Activated CD4-positive, alpha-beta T cell treated with anti-CD3 and anti-CD28 coated beads, Interleukin-10, Interleukin-2, amounts not matched to agents 100 ng/mL and 50 ng/mL, durations not matched to agents 16 hours and 8 hours (primary cell): ENCODE data around the gene RGS7.
"Not testable (repeated sequence)": the region's sequence is repeated elsewhere in the genome, so short reads cannot be mapped to it uniquely, and the experiment has no call there.

Experiments used
- DNase-seq: peaks from one replicate; pipeline ENCODE4 v3.0.0-alpha.2; 2020

Gene RGS7

GRCh38 chr1:240967070-240967724 lies 389.8 kb downstream of the RGS7 start:
- DNase-seq: no peak

GRCh38 chr1:240965581-240966091 lies 391.4 kb downstream of the RGS7 start:
- DNase-seq: no peak

GRCh38 chr1:240962086-240962485 lies 394.9 kb downstream of the RGS7 start:
- DNase-seq: no peak

- DNase-seq: no peak
Observed at GRCh38 chr1:240956424-240956823, 400.6 kb downstream of the RGS7 start.

GRCh38 chr1:240956020-240956419 lies 401.0 kb downstream of the RGS7 start:
- DNase-seq: no peak

GRCh38 chr1:240947438-240948224 lies 409.4 kb downstream of the RGS7 start:
- no peak for DNase-seq

GRCh38 chr1:240946926-240947325 lies 410.1 kb downstream of the RGS7 start:
- peak; percentile 31 for DNase-seq

- no peak for DNase-seq
Observed at GRCh38 chr1:240942901-240943300, 414.1 kb downstream of the RGS7 start.

GRCh38 chr1:240941701-240942370 lies 415.2 kb downstream of the RGS7 start:
- no peak for DNase-seq

GRCh38 chr1:240936911-240937668 lies 419.9 kb downstream of the RGS7 start:
- no peak for DNase-seq

- DNase-seq: no peak
Observed at GRCh38 chr1:240935920-240936319, 421.1 kb downstream of the RGS7 start.

- no peak for DNase-seq
Observed at GRCh38 chr1:240931031-240931430, 426.0 kb downstream of the RGS7 start.

- DNase-seq: no peak
Observed at GRCh38 chr1:240928265-240928664, 428.7 kb downstream of the RGS7 start.

- no peak for DNase-seq
Observed at GRCh38 chr1:240927821-240928220, 429.2 kb downstream of the RGS7 start.

- no peak for DNase-seq
Observed at GRCh38 chr1:240925273-240925672, 431.7 kb downstream of the RGS7 start.

- DNase-seq: no peak
Observed at GRCh38 chr1:240917976-240918375, 439.0 kb downstream of the RGS7 start.

GRCh38 chr1:240914506-240914905 lies 442.5 kb downstream of the RGS7 start:
- DNase-seq: no peak

- no peak for DNase-seq
Observed at GRCh38 chr1:240912821-240913220, 444.2 kb downstream of the RGS7 start.

- no peak for DNase-seq
Observed at GRCh38 chr1:240909701-240910457, 447.1 kb downstream of the RGS7 start.

GRCh38 chr1:240906477-240906876 lies 450.5 kb downstream of the RGS7 start:
- DNase-seq: no peak

GRCh38 chr1:240905225-240905765 lies 451.7 kb downstream of the RGS7 start:
- no peak for DNase-seq

GRCh38 chr1:240895424-240895823 lies 461.6 kb downstream of the RGS7 start:
- DNase-seq: not testable (repeated sequence)
